GM13976 (cell line): ENCODE results near the gene SFMBT2.
"Not testable (repeated sequence)": the region's sequence is repeated elsewhere in the genome, so short reads cannot be mapped to it uniquely, and the experiment has no call there.

Experiments
- DNase-seq: peaks from one replicate; pipeline ENCODE4 v3.0.0; 2012; ENCODE audit warnings: low spot score
- in situ Hi-C: fragments of 300-500 bp; cut with MboI; formaldehyde crosslinking; loops from one replicate; pipeline ENCODE4 v1.12.0; 2022; ENCODE audit warnings: low sequenced_read_pairs, mixed read lengths, inconsistent platforms; ENCODE audit not compliant: unreplicated experiment
- TF ChIP-seq, protein P1 (sequence below): IDR thresholded peaks from 2 replicates; pipeline ENCODE4 v1.5.1; 2012; ENCODE audit warnings: borderline replicate concordance, mild to moderate bottlenecking; ENCODE audit not compliant: insufficient read depth; ENCODE audit errors: extremely low read depth, missing control alignments, control extremely low read depth

Gene SFMBT2

DNA sequence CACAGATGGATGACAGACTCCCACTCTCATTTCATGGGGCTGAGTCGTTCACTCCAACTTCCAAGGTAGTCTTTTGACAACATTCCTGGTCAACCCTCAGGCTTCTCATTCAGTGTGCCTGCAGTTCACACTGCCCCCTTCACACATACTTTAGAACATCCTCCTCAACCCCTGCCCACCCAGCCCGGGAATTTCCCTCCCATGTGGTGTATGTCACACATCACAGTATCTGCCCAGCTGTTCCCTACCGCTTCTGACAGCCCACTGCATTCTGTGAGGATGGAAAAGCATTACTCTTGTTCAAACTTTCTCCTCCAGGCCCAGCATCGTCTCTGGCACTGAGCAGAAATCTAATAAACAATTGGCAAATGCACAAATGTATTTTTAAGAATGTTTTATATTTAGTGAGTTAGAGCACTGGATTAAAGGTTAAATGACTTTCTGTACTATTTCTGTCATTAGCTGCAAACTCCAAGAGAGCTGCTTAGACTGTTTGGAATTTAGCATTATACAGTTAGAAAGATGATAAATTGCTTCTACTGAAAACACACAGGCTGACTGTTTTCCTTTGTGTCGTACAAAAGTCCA, 110.4 kb downstream of the SFMBT2 start:
- in situ Hi-C loops = no loop called here
- TF ChIP-seq, protein P1, sequence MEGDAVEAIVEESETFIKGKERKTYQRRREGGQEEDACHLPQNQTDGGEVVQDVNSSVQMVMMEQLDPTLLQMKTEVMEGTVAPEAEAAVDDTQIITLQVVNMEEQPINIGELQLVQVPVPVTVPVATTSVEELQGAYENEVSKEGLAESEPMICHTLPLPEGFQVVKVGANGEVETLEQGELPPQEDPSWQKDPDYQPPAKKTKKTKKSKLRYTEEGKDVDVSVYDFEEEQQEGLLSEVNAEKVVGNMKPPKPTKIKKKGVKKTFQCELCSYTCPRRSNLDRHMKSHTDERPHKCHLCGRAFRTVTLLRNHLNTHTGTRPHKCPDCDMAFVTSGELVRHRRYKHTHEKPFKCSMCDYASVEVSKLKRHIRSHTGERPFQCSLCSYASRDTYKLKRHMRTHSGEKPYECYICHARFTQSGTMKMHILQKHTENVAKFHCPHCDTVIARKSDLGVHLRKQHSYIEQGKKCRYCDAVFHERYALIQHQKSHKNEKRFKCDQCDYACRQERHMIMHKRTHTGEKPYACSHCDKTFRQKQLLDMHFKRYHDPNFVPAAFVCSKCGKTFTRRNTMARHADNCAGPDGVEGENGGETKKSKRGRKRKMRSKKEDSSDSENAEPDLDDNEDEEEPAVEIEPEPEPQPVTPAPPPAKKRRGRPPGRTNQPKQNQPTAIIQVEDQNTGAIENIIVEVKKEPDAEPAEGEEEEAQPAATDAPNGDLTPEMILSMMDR = no peak
- DNase-seq = no peak

DNA sequence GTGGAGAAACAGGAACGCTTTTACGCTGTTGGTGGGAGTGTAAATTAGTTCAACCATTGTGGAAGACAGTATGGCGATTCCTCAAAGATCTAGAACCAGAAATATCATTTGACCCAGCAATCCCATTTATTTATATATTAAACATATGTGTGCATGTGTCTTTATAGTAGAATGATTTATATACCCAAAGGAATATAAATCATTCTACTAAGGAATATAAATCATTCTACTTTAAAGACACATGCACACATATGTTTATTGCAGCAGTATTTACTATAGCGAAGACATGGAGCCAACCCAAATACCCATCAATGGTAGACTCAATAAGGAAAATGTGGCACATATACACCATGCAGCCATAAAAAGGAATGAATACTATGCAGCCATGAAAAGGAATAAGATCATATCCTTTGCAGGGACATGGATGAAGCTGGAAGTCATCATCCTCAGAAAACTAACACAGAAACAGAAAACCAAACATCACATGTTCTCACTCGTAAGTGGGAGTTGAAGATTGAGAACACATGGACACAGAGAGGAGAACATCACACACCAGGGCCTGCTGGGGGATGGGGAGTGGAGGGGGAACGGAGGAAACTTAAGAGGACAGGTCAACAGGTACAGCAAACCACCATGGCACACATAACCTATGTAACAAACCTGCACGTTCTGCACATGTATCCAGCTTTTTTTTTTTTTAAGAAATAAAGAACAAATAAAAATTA, 111.1 kb downstream of the SFMBT2 start:
- DNase-seq, in situ Hi-C loops: not testable (repeated sequence)

DNA sequence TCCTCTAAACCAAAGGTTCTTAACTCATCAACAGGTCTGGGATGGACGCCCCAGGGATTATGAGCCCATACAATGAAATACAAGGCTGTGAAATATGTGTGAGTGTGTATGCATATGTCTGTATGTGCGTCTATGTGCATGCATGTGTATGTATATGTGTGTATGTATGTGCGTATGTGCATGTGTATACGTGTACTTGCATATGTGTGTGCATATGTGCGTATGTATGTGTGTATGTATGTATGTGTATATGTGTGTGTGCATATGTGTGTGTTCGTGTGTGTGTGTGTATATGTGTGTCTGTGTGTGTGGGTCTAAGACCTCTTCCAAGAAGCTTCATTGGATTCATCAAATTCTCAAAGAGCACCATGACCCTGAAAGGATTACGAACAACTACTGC, 112.3 kb downstream of the SFMBT2 start:
- TF ChIP-seq, protein P1 = no peak

DNA sequence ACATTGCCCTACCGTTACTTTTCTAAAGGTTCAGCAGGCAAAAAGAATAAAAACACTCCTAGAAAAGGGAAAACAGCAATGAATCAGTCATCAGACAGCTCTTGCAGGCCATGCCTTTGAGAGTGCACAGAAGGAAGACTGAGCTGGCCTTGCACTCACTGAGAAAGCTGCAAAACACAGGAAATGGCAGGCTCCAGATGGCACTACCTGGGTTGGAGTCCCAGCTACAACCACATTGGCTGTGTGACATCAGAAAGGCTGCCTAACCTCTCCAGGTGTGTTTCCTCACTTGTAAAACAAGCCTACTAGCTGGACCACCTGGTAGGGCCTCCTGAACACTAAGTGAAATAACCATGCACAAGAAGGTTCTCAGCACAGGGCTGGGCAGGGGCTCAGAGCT, 113.7 kb downstream of the SFMBT2 start:
- TF ChIP-seq, protein P1 = no peak
- in situ Hi-C loops = no loop called here
- no peak for DNase-seq

More for the DNA sequence above, 112.3 kb downstream of the SFMBT2 start:
- in situ Hi-C loops = no loop called here
- DNase-seq = no peak

DNA sequence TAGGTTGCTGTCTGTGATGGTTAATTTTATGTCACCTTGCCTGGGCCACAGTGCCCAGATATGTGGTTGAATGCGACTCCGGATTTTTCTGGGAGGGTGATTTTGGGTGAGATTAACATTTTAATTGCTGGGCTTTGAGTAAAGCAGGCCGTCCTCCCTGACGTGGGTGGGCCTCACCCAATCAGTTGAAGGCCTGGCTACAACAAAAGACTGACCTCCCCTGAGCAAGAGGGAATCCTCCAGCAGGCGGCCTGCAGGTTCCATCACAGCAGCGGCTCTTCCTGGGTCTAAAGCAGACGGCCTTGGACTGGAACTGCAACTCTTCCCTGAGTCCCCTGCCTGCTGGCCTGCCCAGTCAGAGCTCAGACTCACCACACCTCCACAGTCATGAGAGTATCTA, 114.2 kb downstream of the SFMBT2 start:
- in situ Hi-C loops = no loop called here
- TF ChIP-seq, protein P1 = no peak
- DNase-seq = no peak

DNA sequence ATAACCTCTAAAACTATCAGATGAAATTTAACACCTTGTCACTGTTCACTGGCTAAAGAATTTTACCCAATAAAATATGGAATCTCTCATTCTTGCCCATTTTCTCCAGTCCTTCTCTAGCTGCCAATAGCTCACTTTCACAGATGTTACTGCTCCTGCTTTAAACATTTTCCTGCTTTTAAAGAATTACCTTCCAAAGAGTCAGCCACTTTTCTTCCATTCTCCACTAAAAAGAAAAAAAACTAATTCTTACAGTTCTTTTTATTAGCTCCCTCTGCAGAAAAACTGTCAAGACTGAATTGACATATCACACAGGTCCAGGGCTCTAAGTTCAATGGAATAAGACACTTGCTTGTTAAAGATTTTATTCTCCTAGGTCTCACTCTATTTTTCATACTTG, 114.8 kb downstream of the SFMBT2 start:
- TF ChIP-seq, protein P1 = no peak
- in situ Hi-C loops = no loop called here

DNA sequence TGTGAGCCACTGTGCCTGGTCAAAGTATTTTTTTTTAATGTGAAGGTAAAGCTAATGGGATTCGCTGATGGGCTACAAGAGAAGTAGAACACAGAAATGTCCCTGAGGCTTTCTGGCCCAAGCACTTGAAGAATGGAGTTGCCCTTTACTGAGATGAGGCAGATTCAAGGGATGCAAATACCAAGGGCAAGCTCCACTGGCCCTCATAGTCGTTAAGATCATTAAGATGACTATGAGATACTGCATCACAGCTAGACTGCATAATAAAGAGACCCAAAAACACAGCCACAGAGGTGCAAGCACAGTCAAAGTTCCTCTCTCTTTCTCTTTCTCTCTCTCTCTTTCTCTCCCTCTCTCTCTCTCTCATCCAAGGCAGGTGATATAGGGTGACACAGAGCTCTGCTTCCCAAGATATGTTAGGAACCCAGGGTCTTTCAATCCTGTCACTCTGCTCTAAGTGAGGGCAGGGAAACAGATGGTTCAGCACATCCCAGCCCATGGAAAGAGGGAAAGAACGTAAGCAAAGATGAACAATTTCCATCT, 117.4 kb downstream of the SFMBT2 start:
- no peak for DNase-seq
- TF ChIP-seq, protein P1 = no peak
- in situ Hi-C loops = no loop called here

More for the DNA sequence above, 114.8 kb downstream of the SFMBT2 start:
- no peak for DNase-seq
